Activated CD4-positive, alpha-beta T cell treated with anti-CD3 and anti-CD28 coated beads for 4 hours (primary cell): ENCODE data around the gene BCL11B.

Experiments used
- DNase-seq, 2 donors: peaks; one replicate each; pipeline ENCODE4 v3.0.0-alpha.2; 2020

BCL11B gene

GRCh38 chr14:99284254-99285004 is 12.4 kb upstream of the BCL11B start:
- no peak for DNase-seq

GRCh38 chr14:99282261-99283050 is 10.5 kb upstream of the BCL11B start:
- no peak for DNase-seq

GRCh38 chr14:99281396-99281795 is 9.4 kb upstream of the BCL11B start:
- no peak for DNase-seq

GRCh38 chr14:99280852-99281251 is 8.9 kb upstream of the BCL11B start:
- no peak for DNase-seq

- no peak for DNase-seq
These were observed 8.2 kb upstream of the BCL11B start for GRCh38 chr14:99280066-99280731.

- no peak for DNase-seq
These were observed 6.8 kb upstream of the BCL11B start for GRCh38 chr14:99278836-99279235.

GRCh38 chr14:99277530-99277929 is 5.5 kb upstream of the BCL11B start:
- no peak for DNase-seq

GRCh38 chr14:99276482-99276881 is 4.5 kb upstream of the BCL11B start:
- DNase-seq = no peak

GRCh38 chr14:99275222-99275584 is 3.2 kb upstream of the BCL11B start:
- DNase-seq = no peak

- DNase-seq = peak in 1 of 2 donors; percentile 58
These were observed 2.6 kb upstream of the BCL11B start for GRCh38 chr14:99274346-99275221.

- no peak for DNase-seq
These were observed 1.9 kb upstream of the BCL11B start for GRCh38 chr14:99273766-99274345.

GRCh38 chr14:99272899-99273765 is 1.1 kb upstream of the BCL11B start:
- peak; percentile 50 to 60 for DNase-seq

GRCh38 chr14:99272632-99272898 is 568 bp upstream of the BCL11B start:
- DNase-seq = no peak

GRCh38 chr14:99271221-99271941 is 616 bp downstream of the BCL11B start:
- no peak for DNase-seq

- DNase-seq = no peak
These were observed 1.4 kb downstream of the BCL11B start for GRCh38 chr14:99270458-99271220.

GRCh38 chr14:99268810-99269707 is 2.9 kb downstream of the BCL11B start:
- no peak for DNase-seq

- DNase-seq = no peak
These were observed 3.9 kb downstream of the BCL11B start for GRCh38 chr14:99267837-99268781.

GRCh38 chr14:99267381-99267780 is 4.6 kb downstream of the BCL11B start:
- no peak for DNase-seq
